ENCODE measurements around the gene DEFB132. TPM values are rescaled to one million over a fixed set of nuclear protein-coding genes. Genes with fewer than 3 reads are reported as not detected.

DEFB132 gene
- total and polyA plus RNA-seq, 12 donors = 0.12 to 0.30 TPM; not detected in 10

DNA sequence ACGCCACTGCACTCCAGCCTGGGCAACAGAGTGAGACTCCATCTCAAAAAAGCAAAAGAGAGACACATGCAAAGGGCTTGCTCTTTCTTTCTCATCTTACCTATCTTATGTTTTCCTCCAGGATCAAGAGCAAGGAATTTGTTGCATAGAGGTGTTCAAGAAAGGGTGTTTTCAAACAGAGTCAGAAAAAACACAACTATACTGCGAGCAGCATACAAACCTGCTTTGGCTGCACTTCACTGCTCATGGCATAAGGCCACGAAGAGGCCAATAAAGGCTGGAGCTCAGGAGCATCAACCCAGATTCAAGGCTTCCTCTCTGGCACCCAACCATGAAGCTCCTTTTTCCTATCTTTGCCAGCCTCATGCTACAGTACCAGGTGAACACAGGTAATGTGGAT is 30.6 kb upstream of the DEFB132 start, which contains the start of gene DEFB129:
Gene DEFB129 (plus strand): TSS at position 301 of the 400 bp plus-strand sequence. CDS start 31 bp downstream, at position 332.
- 78 to 81% methylated on average over 3 of the region's 3 CpGs for WGBS, 2 donors
- Histone ChIP-seq H3K27me3 (peaks cover 0 to 14% (median 7%) of the 10 kb centered on the region in 7 donors), H3K4me3 (no peak within 1 kb of the TSS), H3K36me3 (no peaks in the 10 kb centered on the region), H3K9me3 (peaks cover 0 to 5% (median 0%) of the 10 kb centered on the region in 11 donors), H3K27ac (no peak within 1 kb of the TSS), H3K4me1 (no peaks in the 10 kb centered on the region)
- DNase-seq = no peak
- no peak for TF ChIP-seq CTCF (IDR thresholded peaks at IDR 0.05)
- no peak for ATAC-seq
- intact Hi-C loops (cut with DNase I) = no loop called here

GRCh38 chr20:227439-228105 is 30.0 kb upstream of the DEFB132 start:
- no peak for TF ChIP-seq CTCF (IDR thresholded peaks at IDR 0.05)
- 71 to 78% methylated on average over 3 of the region's 3 CpGs for WGBS, 2 donors
- ATAC-seq (no peak), DNase-seq (no peak)
- no peaks in the 10 kb centered on the region for H3K36me3 ChIP-seq
- peaks cover 0 to 14% (median 7%) of the 10 kb centered on the region in 7 donors for H3K27me3 ChIP-seq
- peaks cover 0 to 5% (median 0%) of the 10 kb centered on the region in 11 donors for H3K9me3 ChIP-seq
- H3K4me1 ChIP-seq = no peaks in the 10 kb centered on the region
- intact Hi-C loops (cut with DNase I) = no loop called here
- H3K4me3 ChIP-seq = no peak overlapping the region
- no peak overlapping the region for H3K27ac ChIP-seq

DNA sequence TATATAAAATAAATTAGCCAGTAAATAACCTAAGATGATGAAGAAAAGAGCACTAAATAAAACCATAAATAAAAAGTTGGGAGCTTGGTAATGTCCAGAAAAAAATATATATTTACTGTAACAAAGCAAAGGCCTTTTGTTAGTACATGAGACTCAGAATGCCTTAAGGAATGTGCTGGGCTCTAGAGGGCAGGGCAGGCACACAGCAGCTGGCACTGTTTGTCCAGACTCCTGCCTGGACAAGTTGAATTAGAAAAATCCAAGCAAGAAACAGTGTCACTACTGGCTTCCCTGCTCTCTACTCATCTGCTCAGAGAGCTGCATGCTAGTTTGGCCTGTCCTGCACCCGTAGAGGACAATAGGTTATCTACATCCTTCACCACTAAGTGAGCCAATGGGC is 21.6 kb upstream of the DEFB132 start:
- TF ChIP-seq CTCF (IDR thresholded peaks at IDR 0.05) = peak in 5 of 9 donors; percentile 22 to 57 (median 40)
- H3K4me3 ChIP-seq = no peak overlapping the region
- H3K27ac ChIP-seq = no peak overlapping the region
- H3K36me3 ChIP-seq = no peaks in the 10 kb centered on the region
- 49 to 62% methylated on average over 1 of the region's 1 CpG for WGBS, 2 donors
- no peaks in the 10 kb centered on the region for H3K9me3 ChIP-seq
- intact Hi-C loops (cut with DNase I) = no loop called here
- peaks cover 0 to 7% (median 4%) of the 10 kb centered on the region in 7 donors for H3K27me3 ChIP-seq
- DNase-seq (no peak), ATAC-seq (peak in 4 of 8 donors; percentile 48 to 66 (median 62))
- peaks cover 0 to 7% (median 0%) of the 10 kb centered on the region in 9 donors for H3K4me1 ChIP-seq

DNA sequence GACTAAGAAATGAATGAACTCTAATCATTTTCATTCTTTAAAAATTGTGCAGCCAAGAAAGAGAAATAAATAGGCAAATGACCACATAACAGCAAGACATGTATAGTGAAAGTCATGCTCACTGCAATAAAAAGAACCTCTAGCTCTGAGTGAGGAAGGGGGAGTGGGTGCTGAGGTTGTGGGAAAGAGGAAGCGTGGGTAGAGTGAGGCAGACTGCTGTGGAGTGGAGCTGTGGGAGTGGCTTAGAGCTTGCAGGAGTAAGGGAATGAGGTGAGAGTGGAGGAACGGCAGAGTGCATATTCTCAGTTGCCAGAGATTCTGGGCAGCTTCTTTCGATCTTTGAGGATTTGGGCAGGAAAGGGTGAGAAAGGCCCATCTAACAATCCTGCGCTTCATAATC is 20.0 kb upstream of the DEFB132 start:
- peak in 2 of 8 donors; percentile 42 to 46 for ATAC-seq
- DNase-seq = no peak
- Histone ChIP-seq H3K27me3 (peaks cover 0 to 13% (median 6%) of the 10 kb centered on the region in 7 donors), H3K4me1 (peaks cover 0 to 7% (median 0%) of the 10 kb centered on the region in 9 donors), H3K36me3 (no peaks in the 10 kb centered on the region), H3K4me3 (peak overlapping the region in 1 of 10 donors; percentile 24), H3K27ac (peak overlapping the region in 1 of 10 donors; percentile 54), H3K9me3 (no peaks in the 10 kb centered on the region)
- 54 to 71% methylated on average over 4 of the region's 4 CpGs for WGBS, 2 donors
- no peak for TF ChIP-seq CTCF (IDR thresholded peaks at IDR 0.05)
- intact Hi-C loops (cut with DNase I) = no loop called here

All from heart right ventricle (tissue), 16 donors.